ENCODE results near the gene SPSB2. TPM values are rescaled to one million over a fixed set of nuclear protein-coding genes. Genes with fewer than 3 reads are reported as not detected.
A peak's percentile ranks its signal among the peaks of the same experiment; 100 is the strongest.

The SPSB2 gene
- total and polyA plus RNA-seq, 7 donors = 4.6 to 17.4 (median 10.5) TPM

DNA sequence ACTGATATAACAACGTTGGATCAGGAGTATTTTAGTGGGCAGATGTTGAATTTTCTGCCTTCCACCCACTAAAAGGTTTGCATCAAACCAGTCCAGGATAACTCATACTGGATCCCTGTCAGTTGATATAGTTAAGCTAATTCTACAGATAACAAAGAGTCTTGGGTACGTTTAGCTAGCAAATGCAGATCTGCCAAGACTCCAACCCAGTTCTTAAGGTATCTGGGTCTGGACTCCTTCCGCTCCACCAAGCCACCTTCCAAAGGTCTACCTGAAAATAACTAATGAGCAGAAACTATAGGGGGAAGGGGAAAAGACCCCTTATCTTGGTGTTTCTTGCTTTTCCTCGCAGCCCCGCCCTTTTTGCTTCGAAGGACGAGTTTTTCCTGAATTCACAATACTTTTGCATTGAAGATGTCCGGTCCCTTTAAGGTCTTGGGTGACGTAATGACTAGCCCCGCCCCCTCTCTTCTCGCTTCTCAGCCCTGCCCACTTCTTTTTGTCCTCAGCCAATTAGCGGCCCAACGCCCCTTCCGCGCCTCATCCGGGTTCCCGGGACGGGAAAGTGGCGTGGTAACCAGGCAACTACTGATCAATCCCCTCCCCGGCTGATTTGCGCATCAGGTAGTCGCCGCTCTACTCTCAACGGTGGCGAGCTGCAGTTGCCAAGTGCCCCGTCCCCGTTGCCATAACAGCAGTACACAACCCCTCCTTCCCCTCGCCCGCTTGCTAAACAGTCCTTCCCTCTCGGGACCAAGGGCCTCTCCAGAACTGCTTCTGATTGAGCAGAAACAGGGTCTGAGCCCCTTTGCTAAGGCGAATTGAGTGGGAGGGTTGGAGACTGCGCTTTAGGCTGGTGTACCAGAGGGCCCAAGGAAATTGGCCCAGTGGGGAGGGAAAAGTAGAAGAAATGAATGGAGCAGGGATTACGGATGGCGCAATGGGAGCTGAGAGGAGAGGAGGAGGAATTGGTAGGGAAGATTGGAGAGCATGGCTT, 31.5 kb upstream of the SPSB2 start, which contains the start of gene LRRC23:
Gene LRRC23, plus strand, starts transcription at position 543 of the 997 bp plus-strand sequence. CDS start 812 bp downstream, outside the sequence.
- intact Hi-C loops (cut with DNase I) = loop anchor here (5.0 kb wide), 1 partner anchor 32 kb away; the partner anchor contains the start of gene SPSB2
- no peaks in the 10 kb centered on the region for H3K27me3 ChIP-seq
- DNase-seq = peak; percentile 99
- 5 to 7% methylated on average over 34 of the region's 34 CpGs for WGBS, 2 donors
- H3K4me1 ChIP-seq = peaks cover 0 to 14% (median 11%) of the 10 kb centered on the region in 4 donors
- peaks cover 0 to 15% (median 0%) of the 10 kb centered on the region in 4 donors for H3K36me3 ChIP-seq
- H3K9me3 ChIP-seq = no peaks in the 10 kb centered on the region
- peak within 1 kb of the TSS; percentile 71 to 85 (median 84) for H3K27ac ChIP-seq
- peak within 1 kb of the TSS; percentile 46 to 77 (median 59) for H3K4me3 ChIP-seq
- TF ChIP-seq CTCF (IDR thresholded peaks at IDR 0.05) (no peak), POLR2AphosphoS5 (IDR thresholded peaks at IDR 0.05) (peak; percentile 70 to 83 (median 81)), POLR2A (IDR thresholded peaks at IDR 0.05) (peak; percentile 51 to 53), EP300 (IDR thresholded peaks at IDR 0.05) (peak in 1 of 4 donors; percentile 60)

DNA sequence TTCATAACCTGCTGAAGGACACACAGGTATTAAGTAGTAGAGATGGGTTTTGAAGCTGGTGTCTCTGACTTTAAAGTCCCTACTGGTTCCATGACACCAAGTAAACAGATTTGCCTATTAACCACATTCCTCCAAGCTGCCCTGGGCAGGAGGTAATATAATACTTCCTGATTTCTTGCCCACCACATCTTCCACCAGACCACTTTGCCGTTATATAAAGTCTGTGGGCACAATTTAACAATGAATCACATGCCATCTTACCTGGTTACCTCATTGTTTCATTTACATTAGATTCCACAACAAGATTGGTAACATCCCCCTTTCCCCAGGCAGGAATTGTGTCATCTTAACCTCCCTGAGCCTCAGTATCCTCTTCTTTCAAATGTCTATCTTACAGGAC, 30.6 kb upstream of the SPSB2 start:
- TF ChIP-seq POLR2A (IDR thresholded peaks at IDR 0.05) (no peak), EP300 (IDR thresholded peaks at IDR 0.05) (no peak), CTCF (IDR thresholded peaks at IDR 0.05) (no peak), POLR2AphosphoS5 (IDR thresholded peaks at IDR 0.05) (no peak)
- H3K27ac ChIP-seq = no peak overlapping the region
- DNase-seq = no peak

GRCh38 chr12:6902448-6902847, 29.3 kb upstream of the SPSB2 start:
- peaks cover 0 to 15% (median 0%) of the 10 kb centered on the region in 4 donors for H3K36me3 ChIP-seq
- no peaks in the 10 kb centered on the region for H3K9me3 ChIP-seq
- no peak overlapping the region for H3K27ac ChIP-seq
- peaks cover 0 to 14% (median 11%) of the 10 kb centered on the region in 4 donors for H3K4me1 ChIP-seq
- intact Hi-C loops (cut with DNase I) = no loop called here
- WGBS, 2 donors = 23 to 65% methylated on average over 4 of the region's 4 CpGs
- no peak overlapping the region for H3K4me3 ChIP-seq
- TF ChIP-seq POLR2AphosphoS5 (IDR thresholded peaks at IDR 0.05) (no peak), CTCF (IDR thresholded peaks at IDR 0.05) (no peak), POLR2A (IDR thresholded peaks at IDR 0.05) (no peak), EP300 (IDR thresholded peaks at IDR 0.05) (no peak)
- no peaks in the 10 kb centered on the region for H3K27me3 ChIP-seq
- peak; percentile 0 for DNase-seq

More for the DNA sequence above, 30.6 kb upstream of the SPSB2 start:
- Histone ChIP-seq H3K9me3 (no peaks in the 10 kb centered on the region), H3K4me1 (peaks cover 0 to 14% (median 11%) of the 10 kb centered on the region in 4 donors), H3K4me3 (no peak overlapping the region), H3K27me3 (no peaks in the 10 kb centered on the region), H3K36me3 (peaks cover 0 to 15% (median 0%) of the 10 kb centered on the region in 4 donors)
- WGBS, 2 donors = 76 to 79% methylated on average over 1 of the region's 1 CpG
- intact Hi-C loops (cut with DNase I) = no loop called here

DNA sequence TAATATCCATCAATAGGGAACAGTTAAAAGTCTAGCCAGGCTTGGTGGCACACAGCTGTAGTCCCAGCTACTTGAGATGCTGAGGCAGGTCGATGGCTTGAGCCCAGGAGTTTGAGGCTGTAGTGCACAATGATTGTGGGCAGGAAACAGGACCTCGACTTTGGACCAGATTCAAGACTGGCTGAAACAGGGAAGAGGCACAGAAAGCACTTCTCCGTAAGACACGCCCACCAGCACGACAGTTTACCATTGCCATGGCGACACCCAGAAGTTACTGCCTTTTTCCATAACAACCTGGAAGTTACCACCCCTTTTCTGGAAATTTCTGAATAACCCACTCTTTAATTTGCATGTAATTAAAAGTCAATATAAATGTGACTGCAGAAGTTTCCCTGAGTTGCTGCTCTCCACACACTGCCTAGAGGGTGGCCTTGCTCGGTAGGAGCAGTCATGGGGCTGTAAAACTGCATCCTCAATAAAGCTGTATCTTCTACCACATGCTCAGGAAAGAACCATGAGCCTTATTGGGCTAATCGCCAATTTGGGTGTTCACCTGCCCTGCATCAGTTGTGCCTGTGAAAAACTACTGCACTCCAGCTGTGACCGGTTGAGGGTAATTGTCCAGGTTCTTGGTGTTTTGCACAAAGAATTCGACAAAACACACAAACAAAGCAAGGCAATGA, 26.9 kb upstream of the SPSB2 start:
- 9 to 37% methylated on average over 10 of the region's 10 CpGs for WGBS, 2 donors
- H3K27ac ChIP-seq = no peak overlapping the region

More for the DNA sequence above, 26.9 kb upstream of the SPSB2 start:
- no peak overlapping the region for H3K4me3 ChIP-seq
- TF ChIP-seq POLR2A (IDR thresholded peaks at IDR 0.05) (peak in 1 of 2 donors; percentile 11), CTCF (IDR thresholded peaks at IDR 0.05) (no peak), EP300 (IDR thresholded peaks at IDR 0.05) (no peak), POLR2AphosphoS5 (IDR thresholded peaks at IDR 0.05) (peak in 1 of 4 donors; percentile 9)
- peaks cover 0 to 8% (median 5%) of the 10 kb centered on the region in 4 donors for H3K4me1 ChIP-seq
- DNase-seq = peak; percentile 81
- intact Hi-C loops (cut with DNase I) = no loop called here
- no peaks in the 10 kb centered on the region for H3K36me3 ChIP-seq
- H3K27me3 ChIP-seq = no peaks in the 10 kb centered on the region
- no peaks in the 10 kb centered on the region for H3K9me3 ChIP-seq
